IPS-15b (cell line): ENCODE data around the gene DENND4C.
"Not testable (repeated sequence)": the region's sequence is repeated elsewhere in the genome, so short reads cannot be mapped to it uniquely, and the experiment has no call there.

Experiments
- H3K27me3 ChIP-seq: one replicate; pipeline ENCODE4 v1.6.1; 2013; ENCODE audit warnings: low read length; ENCODE audit not compliant: control insufficient read depth, insufficient read depth
- H3K36me3 ChIP-seq: one replicate; pipeline ENCODE4 v1.6.1; 2013; ENCODE audit warnings: low read length; ENCODE audit not compliant: control insufficient read depth, insufficient read depth
- H3K4me1 ChIP-seq: one replicate; pipeline ENCODE4 v1.6.1; 2013; ENCODE audit warnings: mild to moderate bottlenecking, low read length; ENCODE audit not compliant: control insufficient read depth, insufficient read depth
- H3K4me3 ChIP-seq: one replicate; pipeline ENCODE4 v1.5.1; 2013; ENCODE audit warnings: low read depth, low read length
- H3K9ac ChIP-seq: one replicate; pipeline ENCODE4 v1.6.1; 2013; ENCODE audit warnings: low read depth, mild to moderate bottlenecking, low read length
- H3K9me3 ChIP-seq: one replicate; pipeline ENCODE4 v1.6.1; 2013; ENCODE audit warnings: mild to moderate bottlenecking, low read length; ENCODE audit not compliant: control insufficient read depth, insufficient read depth

Gene DENND4C

DNA sequence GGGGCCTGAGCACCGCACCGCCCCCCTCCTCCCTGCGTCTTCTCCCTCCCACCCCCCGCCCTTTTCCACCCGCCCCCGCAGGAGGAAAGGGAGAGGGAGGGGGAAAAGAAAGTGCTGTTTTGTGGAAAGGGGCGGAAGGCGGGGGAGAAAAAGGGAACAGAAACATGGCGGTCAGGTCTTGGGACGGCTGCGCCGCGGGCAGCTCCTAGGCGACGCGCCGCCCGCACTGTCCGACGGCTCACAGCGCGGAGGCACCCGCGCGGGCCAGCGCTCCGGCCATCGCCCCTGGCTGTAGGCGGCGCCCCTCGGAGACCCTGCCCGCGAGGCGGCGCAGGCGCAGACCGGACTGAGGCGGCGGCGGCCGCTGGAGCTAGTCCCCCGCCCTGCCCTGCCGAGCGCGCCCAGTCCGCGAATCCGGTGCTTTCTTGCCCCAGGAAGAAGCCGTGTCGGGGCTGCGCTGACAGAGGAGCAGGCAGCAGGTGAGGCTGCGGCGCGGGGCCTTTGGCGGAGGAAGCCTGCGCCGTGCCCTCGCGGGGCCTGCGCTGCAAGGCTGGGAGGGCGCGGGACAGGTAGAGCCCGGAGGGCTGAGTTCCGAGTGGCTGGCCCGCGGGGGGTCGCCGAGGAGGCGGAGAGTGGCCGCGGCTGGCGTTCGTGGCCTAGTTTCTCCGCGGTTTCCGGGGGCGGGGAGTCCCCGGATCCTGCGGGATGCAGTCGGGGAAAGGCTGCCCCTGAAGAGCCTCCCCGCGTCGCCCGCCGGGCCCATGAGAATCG is at the start of gene DENND4C:
Gene DENND4C (plus strand): TSS at position 339 of the 771 bp plus-strand sequence. CDS start 45,482 bp downstream, outside the sequence.
- Histone ChIP-seq H3K27me3 (no peaks in the 10 kb centered on the region), H3K4me3 (peak within 1 kb of the TSS; percentile 87), H3K36me3 (no peaks in the 10 kb centered on the region)

DNA sequence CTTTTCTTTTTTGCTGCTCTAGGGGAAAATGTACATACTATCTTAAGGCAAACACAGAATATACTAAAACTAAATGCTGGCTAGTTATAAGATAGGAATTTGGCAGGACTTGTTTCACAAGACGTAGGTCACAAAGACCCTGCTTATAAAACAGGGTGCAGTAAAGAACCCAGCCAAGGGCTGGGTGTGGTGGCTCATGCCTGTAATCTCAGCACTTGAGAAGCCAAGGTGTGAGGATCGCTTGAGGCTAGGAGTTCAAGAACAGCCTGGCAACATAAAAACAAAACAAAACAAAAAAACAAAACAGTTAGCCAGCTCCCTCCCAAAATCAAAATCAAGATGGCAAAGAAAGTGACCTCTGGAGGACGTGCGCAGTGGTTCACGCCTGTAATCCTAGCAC is 49.5 kb upstream of the DENND4C start:
- H3K9ac ChIP-seq: no peak overlapping the region
- H3K36me3 ChIP-seq: no peaks in the 10 kb centered on the region
- no peaks in the 10 kb centered on the region for H3K4me1 ChIP-seq
- no peaks in the 10 kb centered on the region for H3K27me3 ChIP-seq
- H3K9me3 ChIP-seq: no peaks in the 10 kb centered on the region
- no peak overlapping the region for H3K4me3 ChIP-seq

More for the DNA sequence above, at the start of gene DENND4C:
- Histone ChIP-seq H3K9me3 (no peaks in the 10 kb centered on the region), H3K9ac (peak within 1 kb of the TSS; percentile 88), H3K4me1 (peaks cover 7% of the 10 kb centered on the region)

DNA sequence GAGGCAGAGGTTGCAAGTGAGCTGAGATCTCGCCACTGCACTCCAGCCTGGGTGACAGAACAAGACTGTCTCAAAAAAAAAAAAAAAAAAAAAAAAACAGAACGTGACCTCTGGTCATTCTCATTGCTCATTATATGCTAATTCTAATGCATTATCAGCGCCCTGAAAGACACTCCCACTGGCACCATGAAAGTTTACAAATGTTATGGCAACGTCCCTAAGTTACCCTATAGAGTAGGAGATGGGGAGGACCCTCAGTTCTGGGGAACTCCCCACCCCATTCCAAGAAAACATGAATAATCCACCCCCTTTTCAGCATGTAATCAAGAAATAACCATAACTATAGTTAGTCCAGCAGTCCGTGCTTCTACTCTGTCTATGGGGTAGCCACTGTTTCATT is 48.9 kb upstream of the DENND4C start:
- Histone ChIP-seq H3K4me3 (no peak overlapping the region), H3K36me3 (no peaks in the 10 kb centered on the region), H3K27me3 (no peaks in the 10 kb centered on the region), H3K9me3 (no peaks in the 10 kb centered on the region), H3K9ac (no peak overlapping the region), H3K4me1 (no peaks in the 10 kb centered on the region)

DNA sequence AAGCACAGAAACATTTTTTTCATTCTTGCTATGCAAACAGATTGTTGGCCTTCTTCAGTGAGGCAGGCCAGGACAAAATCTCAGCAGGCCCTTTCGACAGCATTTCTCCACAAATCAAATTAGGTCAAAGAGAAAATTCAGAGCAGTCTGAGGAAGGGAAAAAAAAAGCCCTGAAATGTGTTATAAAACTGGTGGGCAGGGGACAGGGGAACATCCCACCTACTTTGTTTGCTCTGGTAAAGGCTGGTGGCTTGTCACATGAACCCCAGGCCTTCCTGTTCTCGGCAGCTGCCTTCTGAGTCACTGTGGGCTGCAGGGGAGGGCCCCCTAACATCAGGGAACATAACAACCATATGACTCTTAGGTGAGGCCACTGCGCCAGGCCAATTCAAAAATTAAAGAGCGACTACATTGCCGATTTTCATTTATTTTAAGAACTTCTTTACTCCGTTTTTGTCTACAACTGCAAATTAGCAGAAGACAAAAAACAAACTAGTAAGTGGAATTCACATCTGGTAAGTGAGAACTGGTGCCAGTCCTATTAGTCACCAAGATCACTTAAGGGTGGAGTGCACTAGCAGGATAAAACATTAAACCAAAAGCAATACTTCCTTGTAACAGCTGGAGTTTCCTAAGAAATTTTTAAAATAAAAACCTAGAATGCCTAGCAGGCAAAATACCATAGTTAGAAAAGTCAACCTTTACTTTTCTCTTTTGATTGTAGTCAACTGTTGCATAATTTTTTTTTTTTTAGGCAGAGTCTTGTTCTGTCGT is 46.2 kb upstream of the DENND4C start:
- peaks cover 3% of the 10 kb centered on the region for H3K4me1 ChIP-seq
- H3K27me3 ChIP-seq: no peaks in the 10 kb centered on the region
- H3K36me3 ChIP-seq: no peaks in the 10 kb centered on the region
- no peaks in the 10 kb centered on the region for H3K9me3 ChIP-seq
- peak overlapping the region; percentile 3 for H3K9ac ChIP-seq
- no peak overlapping the region for H3K4me3 ChIP-seq

DNA sequence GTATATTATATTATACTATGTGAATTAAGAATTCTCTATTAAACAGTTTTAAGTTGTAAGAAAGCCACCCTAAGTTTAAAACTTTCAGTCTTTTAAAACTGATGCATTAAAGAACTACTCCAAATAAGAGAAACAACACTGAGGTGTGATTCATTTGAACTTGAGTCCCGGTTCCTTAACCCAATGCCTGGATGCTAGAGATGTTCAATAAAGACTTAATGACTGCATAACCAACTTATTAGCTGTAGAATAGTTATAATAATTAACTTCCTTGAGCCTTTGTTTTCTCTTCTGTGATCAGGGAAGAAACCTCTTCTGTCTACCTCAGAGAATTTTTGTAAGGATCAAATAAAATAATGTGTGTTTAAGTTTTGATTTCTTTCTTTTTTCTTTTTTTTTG is 45.3 kb upstream of the DENND4C start:
- Histone ChIP-seq H3K27me3 (no peaks in the 10 kb centered on the region), H3K9ac (no peak overlapping the region), H3K4me3 (no peak overlapping the region), H3K4me1 (peaks cover 3% of the 10 kb centered on the region), H3K9me3 (no peaks in the 10 kb centered on the region), H3K36me3 (no peaks in the 10 kb centered on the region)

DNA sequence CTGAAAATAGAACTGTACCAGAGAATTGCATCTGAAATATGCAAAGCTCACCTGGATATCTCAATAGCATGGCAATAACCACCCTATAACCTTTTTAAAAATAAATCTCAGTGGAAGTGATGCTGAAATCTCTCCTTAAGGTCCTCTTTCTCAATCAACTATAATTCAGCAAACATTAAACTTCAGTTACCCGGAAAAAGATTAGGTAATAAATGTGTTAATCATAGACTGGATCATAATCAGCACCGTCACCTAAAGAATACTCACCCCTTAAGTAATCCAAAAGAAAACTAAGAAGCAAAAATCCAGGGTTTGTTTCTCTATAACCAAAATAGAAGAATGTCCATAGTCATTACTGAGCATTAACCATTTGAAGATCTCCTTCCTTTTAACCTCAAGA is 44.3 kb upstream of the DENND4C start:
- no peak overlapping the region for H3K4me3 ChIP-seq
- H3K9me3 ChIP-seq: no peaks in the 10 kb centered on the region
- peaks cover 3% of the 10 kb centered on the region for H3K4me1 ChIP-seq
- no peak overlapping the region for H3K9ac ChIP-seq
- no peaks in the 10 kb centered on the region for H3K36me3 ChIP-seq
- no peaks in the 10 kb centered on the region for H3K27me3 ChIP-seq

DNA sequence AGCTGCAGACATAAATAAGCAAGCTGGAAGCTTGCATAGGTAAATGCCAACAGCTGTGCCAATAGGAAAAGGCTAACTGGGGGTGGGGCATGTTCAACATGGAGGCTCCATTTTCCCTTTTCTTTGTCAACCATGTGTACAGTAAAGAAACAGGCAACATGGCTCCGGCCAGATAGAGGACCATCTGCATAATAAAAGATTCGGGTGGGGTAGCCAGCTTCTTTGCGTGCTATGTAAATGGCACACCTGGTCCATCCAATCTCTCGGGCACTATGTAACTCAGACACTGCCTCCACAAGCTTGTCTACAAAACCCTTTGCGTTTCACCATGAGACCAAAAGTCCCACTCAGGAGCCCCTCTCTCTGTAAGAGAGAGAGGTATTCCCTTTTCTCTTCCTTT is 41.7 kb upstream of the DENND4C start:
- no peak overlapping the region for H3K4me3 ChIP-seq
- no peaks in the 10 kb centered on the region for H3K36me3 ChIP-seq
- H3K9me3 ChIP-seq: no peaks in the 10 kb centered on the region
- peak overlapping the region; percentile 26 for H3K9ac ChIP-seq
- no peaks in the 10 kb centered on the region for H3K27me3 ChIP-seq
- peaks cover 8% of the 10 kb centered on the region for H3K4me1 ChIP-seq

DNA sequence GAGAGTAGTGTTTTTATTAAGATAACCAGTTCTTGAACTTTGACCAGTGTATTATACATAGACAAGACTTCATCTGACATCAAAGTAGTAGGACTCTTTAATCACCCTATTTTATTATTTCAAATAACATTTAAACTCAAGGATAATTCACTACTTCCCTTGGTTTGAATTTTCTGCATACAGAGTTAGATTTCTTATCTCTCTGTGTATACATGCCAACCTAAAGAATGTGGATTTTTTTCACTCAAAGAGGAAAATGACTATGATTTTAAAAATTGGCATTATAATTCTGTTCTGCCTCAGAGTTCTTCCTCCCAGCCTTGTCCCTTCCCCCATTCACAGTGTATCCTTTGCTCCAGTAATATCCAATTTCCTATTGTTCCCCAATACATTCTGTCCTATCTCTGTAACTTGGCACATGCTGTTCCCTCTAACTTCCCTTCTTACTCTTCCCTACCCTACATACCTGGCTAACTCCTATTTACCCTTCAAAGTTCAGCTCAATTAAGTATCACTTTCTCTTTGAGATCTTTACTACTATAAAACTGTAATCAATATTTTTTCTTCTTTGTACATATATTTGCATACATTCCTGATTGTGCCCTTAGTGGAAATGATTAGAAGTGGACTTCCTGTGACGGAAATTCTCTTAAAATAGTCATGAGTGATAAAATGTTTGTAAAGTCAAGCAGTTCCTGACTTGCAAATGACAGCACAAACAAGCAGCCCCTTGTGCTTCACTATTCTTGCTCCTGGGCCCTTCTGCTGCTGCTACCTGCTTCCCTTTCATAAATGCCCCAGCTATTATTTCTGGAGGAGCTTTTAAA is 38.1 kb upstream of the DENND4C start:
- Histone ChIP-seq H3K9me3 (no peaks in the 10 kb centered on the region), H3K4me1 (peaks cover 8% of the 10 kb centered on the region), H3K27me3 (no peaks in the 10 kb centered on the region)

DNA sequence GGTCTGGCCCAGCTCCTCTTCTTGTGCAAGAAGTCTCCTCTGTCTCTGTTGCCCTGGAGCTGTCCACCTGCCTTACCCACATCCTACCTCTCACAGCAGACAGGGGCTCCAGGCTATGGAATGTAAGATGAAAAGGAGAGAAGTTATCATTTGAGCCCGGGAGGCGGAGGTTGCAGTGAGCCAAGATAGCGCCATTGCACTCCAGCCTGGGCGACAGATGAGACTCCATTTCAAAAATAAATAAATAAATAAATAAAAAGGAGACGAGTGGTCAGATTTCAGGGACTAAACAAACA is 37.5 kb upstream of the DENND4C start:
- no peaks in the 10 kb centered on the region for H3K9me3 ChIP-seq
- H3K27me3 ChIP-seq: no peaks in the 10 kb centered on the region
- peaks cover 8% of the 10 kb centered on the region for H3K4me1 ChIP-seq
- H3K36me3 ChIP-seq: no peaks in the 10 kb centered on the region
- no peak overlapping the region for H3K4me3 ChIP-seq
- no peak overlapping the region for H3K9ac ChIP-seq

More for the DNA sequence above, 38.1 kb upstream of the DENND4C start:
- Histone ChIP-seq H3K4me3 (no peak overlapping the region), H3K9ac (no peak overlapping the region), H3K36me3 (no peaks in the 10 kb centered on the region)

DNA sequence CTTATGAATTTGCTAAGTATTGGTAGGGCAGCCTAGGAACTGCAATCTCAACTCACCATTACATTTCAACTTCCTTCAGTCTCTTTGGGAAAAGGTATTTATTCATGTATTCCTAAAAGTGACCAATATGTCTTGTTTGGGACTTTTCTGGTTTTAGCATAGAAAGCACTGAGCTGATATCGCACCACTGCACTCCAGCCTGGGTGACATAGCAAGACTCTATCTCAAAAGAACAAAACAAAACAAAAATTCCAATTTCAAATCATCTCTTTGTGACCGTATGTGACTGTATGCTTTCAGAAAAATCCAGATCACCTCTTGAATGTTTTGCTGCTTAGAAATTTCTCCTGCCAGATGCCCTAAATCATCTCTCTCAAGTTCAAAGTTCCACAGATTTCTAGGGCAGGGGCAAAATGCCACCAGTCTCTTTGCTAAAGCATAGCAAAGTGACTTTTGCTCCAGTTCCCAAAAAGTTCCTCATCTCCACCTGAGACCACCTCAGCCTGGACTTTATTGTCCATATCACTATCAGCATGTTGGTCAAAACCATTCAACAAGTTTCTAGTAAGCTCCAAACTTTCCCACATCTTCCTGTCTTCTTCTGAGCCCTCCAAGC is 37.0 kb upstream of the DENND4C start:
- H3K4me1 ChIP-seq, H3K36me3 ChIP-seq, H3K9me3 ChIP-seq, H3K4me3 ChIP-seq, H3K9ac ChIP-seq, H3K27me3 ChIP-seq: not testable (repeated sequence)

DNA sequence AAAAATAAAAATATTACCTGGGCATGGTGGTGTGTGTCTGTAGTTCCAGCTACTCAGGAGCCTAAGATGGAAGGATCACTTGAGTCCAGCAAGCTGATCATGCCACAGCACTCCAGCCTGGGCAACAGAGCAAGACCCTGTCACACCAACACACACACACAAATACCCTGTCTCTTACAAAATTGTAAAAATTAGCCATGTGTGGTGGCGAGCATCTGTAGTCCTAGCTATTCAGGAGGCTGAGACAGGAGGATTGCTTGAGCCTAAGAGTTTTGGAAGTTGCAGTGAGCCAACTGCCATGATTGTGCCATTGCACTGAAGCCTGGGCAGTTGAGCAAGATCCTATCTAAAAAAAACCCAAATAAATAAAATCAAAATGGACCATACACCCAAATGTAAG is 32.1 kb upstream of the DENND4C start:
- Histone ChIP-seq H3K4me3 (no peak overlapping the region), H3K9me3 (no peaks in the 10 kb centered on the region), H3K27me3 (no peaks in the 10 kb centered on the region), H3K9ac (no peak overlapping the region), H3K4me1 (peaks cover 9% of the 10 kb centered on the region), H3K36me3 (no peaks in the 10 kb centered on the region)
